WERI-Rb-1 (cell line): ENCODE data around the gene CROCC.

Experiments
- DNase-seq: peaks from one replicate; pipeline ENCODE4 v3.0.0-alpha.2; 2020
- H3K27ac ChIP-seq: fragments of 250-450 bp; sonication (Bioruptor Pico); 2 replicates; pipeline ENCODE4 v1.5.1; 2020; ENCODE audit warnings: mild to moderate bottlenecking, moderate library complexity
- H3K27me3 ChIP-seq: fragments of 250-450 bp; sonication (Bioruptor Pico); 2 replicates; pipeline ENCODE4 v1.5.1; 2021; ENCODE audit warnings: mild to moderate bottlenecking, low read depth, moderate library complexity; ENCODE audit not compliant: insufficient read depth, severe bottlenecking
- H3K36me3 ChIP-seq: fragments of 250-450 bp; sonication (Bioruptor Pico); 2 replicates; pipeline ENCODE4 v1.5.1; 2020; ENCODE audit warnings: mild to moderate bottlenecking, moderate library complexity
- H3K4me3 ChIP-seq: 2 replicates; pipeline ENCODE4 v1.5.1; 2011; ENCODE audit warnings: low read depth, mild to moderate bottlenecking, control low read depth, low read length
- H3K9me3 ChIP-seq: fragments of 250-450 bp; sonication (Bioruptor Pico); 2 replicates; pipeline ENCODE4 v1.5.1; 2021; ENCODE audit warnings: mild to moderate bottlenecking, moderate library complexity; ENCODE audit not compliant: severe bottlenecking
- CTCF ChIP-seq: IDR thresholded peaks from 2 replicates; pipeline ENCODE4 v1.5.1; 2011; ENCODE audit warnings: low read depth, mild to moderate bottlenecking, control low read depth, inconsistent platforms, low read length

The CROCC gene

GRCh38 chr1:16996845-16997244 is 75.1 kb downstream of the CROCC start:
- H3K27me3 ChIP-seq = no peaks in the 10 kb centered on the region
- H3K36me3 ChIP-seq = peaks cover 26% of the 10 kb centered on the region
- no peak overlapping the region for H3K27ac ChIP-seq
- no peaks in the 10 kb centered on the region for H3K9me3 ChIP-seq
- no peak overlapping the region for H3K4me3 ChIP-seq
- no peak for TF ChIP-seq CTCF
- DNase-seq = no peak

DNA sequence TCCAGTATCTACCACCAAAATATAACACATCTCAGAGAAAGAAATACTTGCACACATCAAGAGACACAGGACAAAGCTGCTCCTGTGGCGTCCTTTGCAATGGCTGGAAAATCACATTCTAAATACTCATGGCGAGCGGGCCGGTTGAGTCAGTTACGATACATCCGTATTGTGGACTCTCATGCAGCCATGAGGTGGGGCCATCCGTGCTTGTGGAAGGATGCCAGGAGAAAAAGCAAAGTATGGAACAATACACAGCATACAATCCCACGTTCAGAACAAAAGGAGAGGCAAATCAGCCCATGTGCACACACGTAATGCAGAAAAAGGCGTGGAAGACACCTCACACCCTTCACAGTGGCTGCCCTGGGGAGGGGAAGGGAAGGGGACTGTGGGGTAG is 76.9 kb downstream of the CROCC start:
- H3K27me3 ChIP-seq = no peaks in the 10 kb centered on the region
- no peak overlapping the region for H3K27ac ChIP-seq
- H3K36me3 ChIP-seq = peaks cover 32% of the 10 kb centered on the region
- DNase-seq = no peak
- TF ChIP-seq CTCF = no peak
- H3K4me3 ChIP-seq = no peak overlapping the region
- H3K9me3 ChIP-seq = no peaks in the 10 kb centered on the region

- Histone ChIP-seq H3K9me3 (no peaks in the 10 kb centered on the region), H3K36me3 (peaks cover 37% of the 10 kb centered on the region), H3K27me3 (no peaks in the 10 kb centered on the region), H3K27ac (no peak overlapping the region), H3K4me3 (no peak overlapping the region)
- TF ChIP-seq CTCF = peak; percentile 41
- no peak for DNase-seq
These were observed 78.1 kb downstream of the CROCC start for GRCh38 chr1:16999863-17000262.

- Histone ChIP-seq H3K36me3 (peaks cover 38% of the 10 kb centered on the region), H3K9me3 (no peaks in the 10 kb centered on the region), H3K27me3 (no peaks in the 10 kb centered on the region), H3K4me3 (no peak overlapping the region), H3K27ac (no peak overlapping the region)
- DNase-seq = no peak
- no peak for TF ChIP-seq CTCF
These were observed 80.2 kb downstream of the CROCC start for GRCh38 chr1:17001760-17002523.

- H3K36me3 ChIP-seq = peaks cover 38% of the 10 kb centered on the region
- H3K9me3 ChIP-seq = no peaks in the 10 kb centered on the region
- H3K27ac ChIP-seq = no peak overlapping the region
- H3K27me3 ChIP-seq = no peaks in the 10 kb centered on the region
- no peak overlapping the region for H3K4me3 ChIP-seq
- no peak for TF ChIP-seq CTCF
- DNase-seq = no peak
These were observed 80.8 kb downstream of the CROCC start for GRCh38 chr1:17002524-17002902.
